NCI-H1048 (cell line): ENCODE measurements around the gene PPARG.
"Not testable (repeated sequence)": the region's sequence is repeated elsewhere in the genome, so short reads cannot be mapped to it uniquely, and the experiment has no call there.

Experiments used
- DNase-seq: peaks from one replicate; lab custom pipeline; 2025; lab: John Stamatoyannopoulos, UW

PPARG gene

DNA sequence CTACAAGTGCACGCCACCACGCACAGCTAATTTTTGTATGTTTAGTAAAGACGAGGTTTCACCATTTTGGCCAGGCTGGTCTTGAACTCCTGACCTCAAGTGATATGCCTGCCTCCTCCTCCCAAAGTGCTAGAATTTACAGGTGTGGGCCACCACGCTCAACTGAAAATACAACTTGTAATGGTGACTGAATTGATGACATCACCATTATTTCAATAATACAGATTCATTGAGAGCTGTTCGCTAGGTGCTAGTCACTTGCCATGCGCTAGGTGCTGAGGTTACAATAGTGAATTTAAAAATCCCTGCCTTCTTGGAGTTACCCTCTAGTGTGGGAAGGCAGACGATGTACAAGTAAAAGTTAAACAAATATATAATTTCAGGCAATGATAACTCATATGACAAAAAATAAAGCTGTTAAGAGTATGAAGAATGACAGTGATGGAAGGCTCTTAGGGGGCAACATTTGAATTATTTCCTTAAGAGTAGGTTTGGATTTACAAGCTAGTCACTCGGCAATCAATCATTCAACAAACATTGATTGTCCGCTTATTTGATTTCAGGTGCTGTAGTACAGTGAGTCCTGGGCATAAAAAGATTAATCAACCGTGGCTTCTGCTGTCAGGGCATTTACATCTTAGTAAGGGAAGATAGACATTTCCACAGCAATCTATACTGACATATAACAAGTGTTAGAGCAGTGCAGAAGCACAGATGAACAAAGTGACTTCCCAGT, 9.1 kb upstream of the PPARG start:
- DNase-seq, result no peak

DNA sequence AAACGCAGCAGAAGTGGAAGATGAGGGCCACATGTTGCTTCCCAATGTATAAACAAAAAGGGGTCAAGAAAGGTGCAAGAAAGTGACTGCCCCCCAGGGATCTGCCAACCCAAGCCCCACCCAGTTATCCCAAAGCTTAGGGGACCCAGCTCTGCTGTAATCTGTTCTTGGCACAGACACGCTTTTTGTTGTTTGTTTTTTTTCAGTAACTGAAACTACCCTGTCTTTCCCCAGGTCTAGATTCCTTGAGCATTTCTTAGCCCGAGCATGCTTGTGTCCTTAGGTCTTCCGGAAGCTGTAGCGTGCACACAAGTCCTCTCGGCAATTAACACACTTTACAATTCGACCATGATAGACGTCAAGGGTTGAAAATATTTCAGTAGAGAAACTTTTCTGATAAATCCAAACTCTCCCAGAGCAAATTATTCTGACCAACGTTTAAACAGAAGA, 8.5 kb upstream of the PPARG start:
- DNase-seq, result no peak

DNA sequence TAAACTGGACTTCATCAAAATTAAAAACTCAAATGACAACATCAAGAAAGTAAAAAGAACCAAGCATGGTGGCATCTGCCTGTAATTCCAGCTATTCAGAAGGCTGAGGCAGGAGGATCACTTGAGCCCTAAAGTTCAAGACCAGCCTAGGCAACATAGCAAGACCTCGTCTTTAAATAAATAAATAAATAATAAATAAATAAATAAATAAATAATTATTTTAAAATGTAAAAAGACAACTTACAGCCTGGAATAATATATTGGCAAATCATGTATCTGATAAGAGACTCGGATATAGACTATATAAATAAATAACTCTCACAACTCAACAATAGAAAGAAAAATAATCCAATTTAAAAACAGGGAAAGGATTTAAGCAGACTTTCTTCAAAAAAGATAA, 4.3 kb upstream of the PPARG start:
- DNase-seq, result no peak

DNA sequence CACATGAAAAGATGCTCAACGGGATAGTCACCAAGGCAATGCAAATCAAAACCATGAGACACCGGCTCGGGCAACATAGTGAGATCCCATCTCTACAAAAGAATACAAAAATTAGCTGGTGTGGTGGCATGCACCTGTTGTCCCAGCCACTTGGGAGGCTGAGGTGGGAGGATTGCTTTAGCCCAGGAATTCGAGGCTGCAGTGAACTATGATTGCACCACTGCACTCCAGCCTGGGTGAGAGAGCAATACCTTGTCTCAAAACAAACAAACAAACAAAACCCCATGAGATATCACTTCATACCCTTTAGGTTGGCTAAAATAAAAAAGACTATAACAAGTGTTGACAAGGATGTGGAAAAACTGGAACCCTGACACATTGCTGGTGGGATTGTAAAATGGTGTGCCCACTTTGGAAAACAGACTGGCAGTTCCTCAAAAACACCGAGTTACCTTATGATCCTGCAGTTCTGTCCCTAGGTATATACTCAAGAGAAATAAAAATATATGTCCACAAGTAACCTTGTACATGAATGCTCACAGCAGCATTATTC, 3.8 kb upstream of the PPARG start:
- DNase-seq, result no peak

DNA sequence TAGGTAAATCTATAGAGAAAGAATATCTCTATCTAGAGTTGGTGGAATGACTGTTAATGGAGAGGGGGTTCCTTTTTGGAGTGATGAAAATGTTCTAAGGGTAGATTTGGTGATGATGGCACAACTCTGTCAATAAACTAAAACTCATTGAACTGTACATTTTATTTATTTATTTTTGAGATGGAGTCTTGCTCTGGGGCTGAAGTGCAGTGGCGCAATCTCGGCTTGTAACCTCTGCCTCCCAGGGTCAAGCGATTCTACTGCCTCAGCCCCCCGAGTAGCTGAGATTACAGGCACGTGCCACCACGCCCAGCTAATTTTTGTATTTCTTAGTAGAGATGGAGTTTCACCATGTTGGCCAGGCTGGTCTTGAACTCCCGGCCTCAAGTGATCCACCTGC, 3.1 kb upstream of the PPARG start:
- DNase-seq, result not testable (repeated sequence)

DNA sequence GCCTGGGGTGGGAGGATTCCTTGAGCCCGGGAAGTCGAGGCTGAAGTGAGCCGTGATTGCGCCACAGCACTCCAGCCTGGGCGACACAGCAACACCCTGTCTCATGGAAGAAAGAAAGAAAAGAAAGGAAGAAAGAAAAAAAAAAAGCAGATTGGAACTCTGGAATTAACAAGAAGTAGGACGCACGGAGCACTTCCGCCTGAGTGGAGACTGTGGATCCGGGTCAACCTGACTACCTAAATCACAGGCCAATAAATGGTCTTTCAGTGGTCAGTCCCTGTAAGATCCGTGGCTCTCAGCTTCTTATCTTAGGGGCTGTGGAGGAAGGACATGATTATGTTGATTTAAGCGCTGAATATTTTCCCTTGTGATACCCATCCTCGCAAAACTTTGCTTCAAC, 2.4 kb upstream of the PPARG start:
- DNase-seq, result no peak

DNA sequence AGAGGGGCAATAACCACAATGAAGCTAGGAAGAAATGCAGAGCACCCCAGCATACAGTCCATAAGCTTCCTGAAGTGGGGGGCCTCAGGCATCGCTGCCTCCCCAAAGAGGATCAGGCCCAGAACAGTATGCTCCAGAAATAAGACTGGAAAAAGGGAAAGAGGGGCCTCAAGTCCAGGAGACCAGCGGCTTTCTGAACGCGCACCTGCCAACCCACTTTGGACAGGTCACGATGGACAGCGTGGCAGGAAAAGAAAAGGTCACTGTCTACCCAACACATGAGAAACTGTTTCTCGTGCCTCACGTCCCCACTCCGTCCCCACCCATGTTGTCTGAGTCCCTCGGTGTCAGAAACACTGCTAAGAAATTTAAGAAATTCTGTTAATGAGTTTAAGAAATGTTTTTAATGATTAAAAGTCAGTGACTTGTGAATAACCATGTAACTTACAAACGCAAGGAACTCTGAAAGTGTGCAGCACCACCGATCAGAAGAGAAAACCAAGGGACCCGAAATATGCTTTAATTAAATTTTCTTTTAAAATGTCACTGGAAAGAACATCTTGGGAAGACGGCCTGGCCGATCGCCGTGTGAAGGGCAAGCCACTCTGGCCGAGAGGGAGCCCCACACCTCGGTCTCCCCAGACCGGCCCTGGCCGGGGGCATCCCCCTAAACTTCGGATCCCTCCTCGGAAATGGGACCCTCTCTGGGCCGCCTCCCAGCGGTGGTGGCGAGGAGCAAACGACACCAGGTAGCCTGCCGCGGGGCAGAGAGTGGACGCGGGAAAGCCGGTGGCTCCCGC, 1.7 kb upstream of the PPARG start:
- DNase-seq, result no peak

DNA sequence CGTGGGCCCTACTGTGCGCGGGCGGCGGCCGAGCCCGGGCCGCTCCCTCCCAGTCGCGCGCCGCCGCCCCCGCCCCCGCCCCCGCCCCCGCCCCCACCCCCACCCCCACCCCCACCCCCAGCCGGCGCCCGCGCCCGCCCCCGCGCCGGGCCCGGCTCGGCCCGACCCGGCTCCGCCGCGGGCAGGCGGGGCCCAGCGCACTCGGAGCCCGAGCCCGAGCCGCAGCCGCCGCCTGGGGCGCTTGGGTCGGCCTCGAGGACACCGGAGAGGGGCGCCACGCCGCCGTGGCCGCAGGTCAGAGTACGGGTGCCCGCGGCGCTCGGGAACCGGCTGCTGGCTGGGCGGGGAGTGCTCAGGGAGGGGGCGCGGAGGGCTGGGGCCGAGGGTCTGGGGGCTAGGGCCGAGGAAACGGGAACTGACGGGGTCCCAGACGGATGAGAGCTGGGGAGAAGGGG, 1.1 kb upstream of the PPARG start:
- no peak for DNase-seq

DNA sequence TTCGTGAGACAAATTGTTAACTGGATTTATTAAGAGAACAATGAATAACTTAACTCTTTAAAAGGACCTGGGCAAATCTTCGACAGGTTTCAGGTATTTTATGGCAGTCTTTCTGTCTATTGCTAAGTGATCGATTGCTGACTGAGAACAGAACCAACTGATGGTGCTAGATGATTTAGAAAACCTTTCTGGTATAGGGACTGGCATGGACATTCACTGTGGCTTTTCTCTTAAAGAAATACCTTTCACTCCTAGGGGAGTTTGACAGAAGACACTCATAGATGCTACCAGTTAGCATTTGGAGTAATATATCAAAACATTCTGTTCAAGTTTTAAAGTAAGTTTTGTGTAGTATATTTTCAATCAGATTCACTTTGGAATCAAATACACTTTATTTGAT, 654 bp downstream of the PPARG start:
- DNase-seq, result no peak

DNA sequence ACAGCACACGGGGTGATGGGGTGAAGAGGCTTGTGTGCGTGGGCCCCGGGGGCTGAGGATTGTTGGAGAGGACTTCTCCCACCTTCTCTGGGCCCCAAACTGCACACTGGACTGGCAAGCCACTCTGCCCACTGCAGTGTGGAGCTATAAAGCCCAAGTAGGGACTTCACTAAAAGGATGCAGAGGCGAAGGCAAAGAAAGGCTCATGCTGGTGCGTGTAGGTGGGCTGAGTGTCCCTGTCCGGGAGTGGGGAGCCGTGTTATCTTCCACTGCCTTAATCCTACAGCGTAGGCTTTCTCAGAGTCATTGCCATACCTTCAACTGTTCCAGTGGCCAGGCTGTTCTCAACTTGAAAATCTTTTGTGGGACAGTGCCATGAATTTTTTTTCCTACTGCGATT, 3.9 kb downstream of the PPARG start:
- DNase-seq, result no peak

DNA sequence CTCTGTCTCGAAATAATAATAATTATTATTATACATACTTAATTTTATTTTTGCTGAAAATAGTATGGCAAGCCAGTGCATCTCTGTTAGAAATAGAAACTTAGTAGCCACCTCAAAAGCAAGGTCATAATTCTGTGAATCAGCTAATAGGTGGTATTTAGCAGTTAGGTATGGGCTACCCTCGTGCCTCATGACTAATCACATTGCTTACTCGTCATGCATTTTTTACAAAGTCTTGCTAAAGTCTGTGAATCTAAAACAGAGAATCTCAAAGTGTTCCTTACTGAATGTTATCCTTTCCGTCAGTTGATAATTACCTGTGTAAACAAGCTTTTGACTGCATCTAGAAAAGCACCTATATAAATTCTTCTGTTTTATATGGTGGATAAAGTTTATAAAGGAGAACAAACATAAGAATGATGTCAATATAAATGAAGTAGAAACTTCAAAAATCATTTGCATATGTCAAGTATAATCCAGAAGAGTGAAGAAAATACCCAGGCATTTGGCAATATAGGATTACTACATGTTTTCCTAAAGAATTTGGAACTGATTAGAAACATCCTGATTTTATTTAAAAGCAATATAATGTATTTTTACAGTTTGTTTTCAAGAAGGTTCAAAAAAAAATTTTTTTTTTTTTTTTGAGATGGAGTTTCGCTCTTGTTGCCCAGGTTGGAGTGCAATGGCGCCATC, 6.2 kb downstream of the PPARG start:
- DNase-seq, result no peak

DNA sequence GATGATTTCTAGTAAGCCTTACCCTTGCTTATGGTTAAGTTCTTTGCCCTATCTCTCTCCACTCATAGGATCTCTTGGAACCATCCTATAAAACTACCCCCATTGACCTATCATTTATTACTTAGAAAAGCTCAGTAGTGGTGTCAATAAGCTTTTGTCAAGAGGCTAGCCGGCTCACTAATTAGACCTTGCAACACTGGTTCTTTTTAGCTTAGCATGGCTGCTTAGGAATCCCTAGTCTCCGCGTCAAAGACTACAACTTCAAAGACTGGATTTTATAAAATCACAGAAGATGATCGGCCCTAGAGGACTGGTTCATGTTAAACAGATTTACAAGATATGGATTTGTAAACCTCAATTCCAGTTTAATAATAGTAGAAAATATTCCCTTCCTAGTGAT, 7.6 kb downstream of the PPARG start:
- no peak for DNase-seq

DNA sequence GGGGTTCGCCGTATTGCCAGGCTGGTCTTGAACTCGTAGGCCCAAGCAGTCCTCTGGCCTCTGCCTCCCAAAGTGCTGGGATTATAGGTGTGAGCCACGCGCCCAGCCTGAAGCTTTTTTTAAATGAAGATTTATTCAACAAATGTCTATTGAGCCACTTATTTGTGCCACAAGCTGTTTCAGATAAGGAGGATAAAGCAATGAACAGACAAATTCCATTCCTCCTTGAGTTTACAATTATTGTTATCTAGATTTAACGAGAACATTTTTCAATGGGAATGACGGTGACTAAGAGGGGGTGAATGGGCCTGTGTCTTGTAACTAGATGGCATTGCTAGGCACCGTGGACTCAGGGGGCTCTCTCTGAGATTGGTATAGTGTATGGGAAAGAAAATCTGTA, 10.2 kb downstream of the PPARG start:
- DNase-seq, result no peak

DNA sequence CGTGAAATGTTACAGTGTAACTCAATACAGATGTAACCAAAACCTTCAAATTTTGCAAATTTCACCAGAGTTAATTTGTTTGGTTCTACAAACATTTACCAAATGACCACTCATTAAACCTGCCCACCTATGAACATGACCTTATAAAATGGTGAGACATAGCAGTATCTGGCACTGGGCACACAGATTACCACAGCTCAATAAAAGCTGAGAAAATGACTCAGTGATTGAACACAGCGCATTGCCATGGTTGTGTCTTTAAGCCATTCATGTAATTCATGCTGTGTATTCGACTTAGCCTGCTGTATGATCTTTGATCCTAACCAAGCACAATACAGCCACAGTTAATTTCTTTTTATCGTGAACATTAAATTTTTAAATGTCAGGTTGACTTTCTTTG, 11.3 kb downstream of the PPARG start:
- no peak for DNase-seq

DNA sequence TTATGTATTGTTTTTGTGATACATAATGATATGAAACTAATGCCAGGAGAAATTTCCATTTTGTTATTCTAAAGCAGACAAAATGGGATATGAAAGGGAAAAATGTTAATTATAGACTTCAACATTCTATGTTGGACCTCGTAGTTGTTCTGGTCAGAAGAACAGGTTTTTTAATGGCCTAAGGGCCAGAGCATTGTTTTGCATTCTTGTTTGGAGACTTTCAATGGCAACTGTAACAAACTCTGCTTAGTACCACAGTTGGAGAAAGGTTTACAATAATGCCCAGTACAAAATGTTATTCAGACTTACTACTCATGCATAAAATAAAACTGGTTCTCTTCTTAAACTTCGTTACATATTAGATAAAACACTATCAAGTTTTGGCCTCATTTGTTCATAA, 12.2 kb downstream of the PPARG start:
- no peak for DNase-seq

DNA sequence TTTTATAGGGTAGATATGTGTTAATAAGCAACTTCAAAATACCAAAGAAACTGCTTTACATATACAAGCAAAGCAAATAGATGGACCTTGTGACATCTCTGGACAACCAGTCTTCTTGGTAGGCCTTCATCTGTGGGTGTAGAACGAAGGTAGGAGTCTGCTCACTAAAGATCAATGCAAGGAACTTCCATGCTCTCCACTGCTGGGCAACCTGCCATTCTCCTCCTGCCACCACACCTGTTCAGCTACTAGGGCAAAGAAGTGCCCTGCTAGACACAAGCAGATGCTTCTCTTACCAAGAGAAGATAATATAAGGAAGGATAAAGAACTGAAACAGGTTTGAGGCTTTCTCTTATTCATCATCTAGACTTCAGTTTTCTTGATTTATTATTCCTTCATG, 12.6 kb downstream of the PPARG start:
- no peak for DNase-seq

DNA sequence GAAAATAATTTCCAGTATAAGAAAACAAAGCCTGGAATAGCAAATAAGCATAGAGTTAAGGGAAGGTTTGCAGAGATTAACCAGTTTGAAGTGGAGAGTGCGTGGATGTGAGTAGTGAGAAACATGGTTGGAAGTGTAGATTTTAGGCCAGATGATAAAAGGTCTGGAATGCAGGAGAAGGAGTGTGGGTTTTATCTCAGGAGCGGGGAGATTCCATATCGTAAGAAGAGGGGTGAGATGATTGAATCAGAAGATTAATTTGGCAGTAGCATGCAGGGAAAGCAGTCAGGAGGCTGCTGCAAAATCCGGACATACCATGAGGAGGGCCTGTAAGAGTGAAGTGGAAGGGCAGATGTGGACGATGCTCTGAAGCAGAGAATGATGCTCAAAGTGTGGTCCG, 13.7 kb downstream of the PPARG start:
- DNase-seq, result no peak

DNA sequence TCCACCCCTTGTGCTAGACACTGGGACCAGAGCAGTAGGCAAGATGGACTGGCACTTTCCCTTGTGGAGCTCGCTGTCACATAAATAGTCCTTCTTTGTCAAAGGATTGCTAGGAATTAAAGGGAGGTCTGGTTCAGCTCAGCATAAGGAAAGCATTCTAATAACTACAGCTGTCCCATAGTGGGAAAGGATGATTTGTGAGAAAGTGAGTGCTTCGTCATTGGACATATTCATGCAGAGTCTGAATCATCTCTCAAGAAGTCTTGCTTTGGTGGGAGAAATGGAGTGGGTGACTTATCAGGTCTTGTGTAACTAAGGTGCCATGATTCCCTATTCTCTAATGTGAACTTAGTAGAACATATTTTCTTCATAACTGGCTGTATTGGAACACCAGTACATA, 14.7 kb downstream of the PPARG start:
- DNase-seq, result no peak

DNA sequence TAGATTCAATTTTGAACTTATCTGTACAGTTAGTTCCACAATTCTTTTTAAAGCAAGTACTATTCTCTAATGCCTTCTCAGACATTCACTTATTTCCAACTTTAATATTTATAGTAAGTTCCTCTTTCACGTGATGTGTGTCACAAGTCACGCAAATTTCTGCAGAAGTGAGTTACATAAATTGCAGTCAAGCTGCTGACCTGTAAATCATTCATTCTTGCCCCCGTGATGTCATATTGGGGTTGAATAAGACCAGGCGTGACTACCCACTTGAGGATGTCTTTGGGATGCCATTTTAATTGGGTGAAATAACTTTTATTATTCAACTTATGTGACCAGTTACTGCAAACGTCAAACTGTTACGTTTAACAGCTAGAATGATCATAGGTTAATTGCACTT, 15.1 kb downstream of the PPARG start:
- DNase-seq, result no peak

DNA sequence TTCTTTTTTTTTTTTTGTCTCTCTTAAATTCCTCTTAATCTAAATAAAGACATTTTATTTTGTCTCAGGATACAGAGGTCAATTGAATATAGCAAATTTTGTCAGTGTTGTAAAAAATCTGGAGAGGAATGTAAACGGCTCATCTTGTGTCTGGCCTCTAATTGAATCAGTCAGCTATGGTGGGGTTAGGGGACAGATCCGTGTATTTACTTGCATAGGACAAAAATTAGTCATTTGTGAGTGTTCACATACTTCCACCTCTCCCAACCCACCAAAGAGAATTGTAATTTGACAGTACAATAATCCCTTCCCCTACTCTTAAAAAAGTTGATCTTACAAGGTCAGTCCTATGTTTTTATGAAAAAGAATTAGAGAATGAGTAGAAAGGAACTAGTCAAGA, 18.3 kb downstream of the PPARG start:
- no peak for DNase-seq

DNA sequence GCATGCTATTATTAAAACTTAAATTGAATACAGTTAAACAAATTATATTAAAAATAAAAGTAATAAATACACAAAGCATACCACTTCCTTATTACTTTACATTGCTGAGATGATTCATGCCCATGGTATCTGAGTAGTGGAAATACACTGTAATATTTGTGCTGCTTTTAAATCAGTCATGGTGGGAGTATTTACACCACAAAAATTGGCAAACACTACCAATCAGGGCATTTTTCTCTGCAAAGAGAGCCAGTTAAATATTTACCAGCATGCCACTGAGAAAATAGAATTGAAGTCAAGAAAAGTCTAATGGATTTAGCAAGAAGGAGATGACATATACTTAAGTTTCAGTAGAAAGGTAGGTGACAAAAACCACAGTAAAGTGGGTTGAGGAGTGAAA, 19.6 kb downstream of the PPARG start:
- DNase-seq, result no peak

DNA sequence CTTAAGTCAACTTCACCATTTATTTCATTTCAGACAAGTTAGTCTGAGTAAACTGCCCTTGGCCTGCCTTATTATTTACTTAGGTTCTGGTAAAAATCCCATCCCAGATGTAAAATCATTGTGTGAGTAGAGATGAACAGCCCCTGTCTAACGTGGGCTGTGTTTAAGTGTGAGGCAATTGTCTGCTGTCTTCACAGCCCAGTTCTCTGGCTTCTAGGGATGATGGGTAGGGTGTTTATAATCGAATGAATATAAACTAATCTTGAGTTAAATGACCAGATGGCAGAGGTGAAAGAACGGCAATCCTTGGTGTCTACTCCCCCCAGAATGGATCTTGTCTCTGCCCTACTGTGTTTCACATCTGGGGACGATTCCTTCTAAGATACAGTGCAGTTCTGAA, 20.8 kb downstream of the PPARG start:
- no peak for DNase-seq

DNA sequence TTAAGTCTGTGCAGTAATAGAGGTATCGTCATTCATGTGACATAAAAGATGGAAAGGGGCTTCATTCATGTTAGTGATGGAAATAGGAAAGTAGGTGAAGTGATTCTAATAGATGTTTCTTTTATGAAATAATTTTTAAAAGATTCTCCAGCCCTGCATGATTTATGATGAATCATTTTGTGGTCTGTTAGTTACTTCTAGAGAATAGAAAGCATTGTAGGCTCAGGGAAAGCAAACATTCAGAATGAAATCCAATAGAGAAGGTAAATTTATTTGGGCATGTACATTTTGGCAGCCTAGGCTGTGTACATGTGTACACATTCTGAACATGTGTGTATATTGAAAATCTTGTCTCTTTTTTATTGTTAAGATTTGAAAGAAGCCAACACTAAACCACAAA, 23.1 kb downstream of the PPARG start:
- no peak for DNase-seq
